GM23338 (cell line): ENCODE measurements around the gene ARID4B.

Source experiments
- CREB1 ChIP-seq: fragments of 250-450 bp; sonication (Bioruptor Pico); IDR thresholded peaks from 2 replicates; pipeline ENCODE4 v1.5.0; 2020; ENCODE audit warnings: low read depth, mild to moderate bottlenecking, moderate library complexity
- CTCF ChIP-seq, 2 experiments: fragments of 200-600 bp in 1 of 2; sonication (generic) in 1 of 2; conservative IDR thresholded peaks; 2 replicates each; pipeline versions ENCODE4 v1.5.1 to v1.6.1; 2016 to 2017; ENCODE audit warnings: antibody characterized with exemption in 2 of 2, low read depth in 2 of 2, mild to moderate bottlenecking in 2 of 2, moderate library complexity in 1 of 2
- EZH2 ChIP-seq: fragments of 200-600 bp; sonication (generic); IDR thresholded peaks from one replicate; pipeline ENCODE4 v1.8.0; 2017; ENCODE audit warnings: antibody characterized with exemption, mild to moderate bottlenecking, low read depth; ENCODE audit not compliant: unreplicated experiment
- EZH2phosphoT487 ChIP-seq: fragments of 200-600 bp; sonication (generic); IDR thresholded peaks from one replicate; pipeline ENCODE4 v1.8.1; 2018; ENCODE audit warnings: antibody characterized with exemption; ENCODE audit not compliant: unreplicated experiment
- POLR2AphosphoS5 ChIP-seq: IDR thresholded peaks from 2 replicates; pipeline ENCODE4 v1.6.1; 2016; ENCODE audit warnings: antibody characterized with exemption, low read depth
- REST ChIP-seq: IDR thresholded peaks from one replicate; pipeline ENCODE4 v1.6.1; 2018; ENCODE audit warnings: antibody characterized with exemption; ENCODE audit not compliant: unreplicated experiment

GRCh38 chr1:235328271-235329138 lies 526 bp upstream of the ARID4B start, which contains the start of gene GGPS1:
- TF ChIP-seq EZH2, result no peak
- TF ChIP-seq CTCF (conservative IDR thresholded peaks at IDR 0.05; ENCODE audit: low read depth in 2 of 2), result no peak; a peak in 1 of 4 replicates
- no peak for TF ChIP-seq EZH2phosphoT487
- TF ChIP-seq POLR2AphosphoS5, result peak; percentile 83
- peak; percentile 76 for TF ChIP-seq CREB1
- TF ChIP-seq REST, result no peak
